GM19193 (cell line): ENCODE data around the gene PCDHGA10.
"Not testable (repeated sequence)": the region's sequence is repeated elsewhere in the genome, so short reads cannot be mapped to it uniquely, and the experiment has no call there.

Experiments used
- POLR2A ChIP-seq: IDR thresholded peaks from 4 replicates; pipeline ENCODE4 v1.6.1; 2011; ENCODE audit not compliant: insufficient read depth, insufficient read length; ENCODE audit errors: extremely low read depth

The PCDHGA10 gene

GRCh38 chr5:141388661-141389060, 24.1 kb upstream of the PCDHGA10 start:
- TF ChIP-seq POLR2A = no peak

- no peak for TF ChIP-seq POLR2A
Observed at GRCh38 chr5:141389153-141390042, 23.4 kb upstream of the PCDHGA10 start.

- TF ChIP-seq POLR2A = no peak
Observed at GRCh38 chr5:141392429-141393198, 20.2 kb upstream of the PCDHGA10 start, which contains the start of gene PCDHGA8. Gene PCDHGA8 (plus strand): TSS chr5:141392633. CDS start chr5:141392814, 181 bp downstream.

- no peak for TF ChIP-seq POLR2A
Observed at GRCh38 chr5:141393267-141393666, 19.5 kb upstream of the PCDHGA10 start.

GRCh38 chr5:141397756-141398551, 14.8 kb upstream of the PCDHGA10 start, which contains the start of gene PCDHGB5:
Gene PCDHGB5 (plus strand): TSS chr5:141397947. CDS start chr5:141398128, 181 bp downstream.
- TF ChIP-seq POLR2A = not testable (repeated sequence)

GRCh38 chr5:141398608-141399007, 14.2 kb upstream of the PCDHGA10 start:
- TF ChIP-seq POLR2A = no peak

- TF ChIP-seq POLR2A = no peak
Observed at GRCh38 chr5:141399555-141400258, 13.1 kb upstream of the PCDHGA10 start.

- TF ChIP-seq POLR2A = no peak
Observed at GRCh38 chr5:141402553-141403243, 10.1 kb upstream of the PCDHGA10 start, which contains the start of gene PCDHGA9. Gene PCDHGA9 (plus strand): TSS chr5:141402778. CDS start chr5:141402953, 175 bp downstream.

- TF ChIP-seq POLR2A = no peak
Observed at GRCh38 chr5:141403387-141403786, 9.4 kb upstream of the PCDHGA10 start.

GRCh38 chr5:141407790-141408505, 4.8 kb upstream of the PCDHGA10 start, which contains the start of gene PCDHGB6:
Gene PCDHGB6 (plus strand): TSS chr5:141408021. CDS start chr5:141408203, 182 bp downstream.
- TF ChIP-seq POLR2A = not testable (repeated sequence)

GRCh38 chr5:141409598-141410306, 3.0 kb upstream of the PCDHGA10 start:
- TF ChIP-seq POLR2A = no peak

GRCh38 chr5:141411575-141411974, 1.2 kb upstream of the PCDHGA10 start:
- TF ChIP-seq POLR2A = no peak

GRCh38 chr5:141413540-141414069, 818 bp downstream of the PCDHGA10 start:
- no peak for TF ChIP-seq POLR2A
